GM18951 (cell line): ENCODE results near the gene YPEL4.

ENCODE experiments used
- POLR2A ChIP-seq: IDR thresholded peaks from 4 replicates; pipeline ENCODE4 v1.6.1; 2011; ENCODE audit warnings: mild to moderate bottlenecking; ENCODE audit not compliant: insufficient read length, insufficient read depth; ENCODE audit errors: extremely low read depth
- in situ Hi-C: fragments of 300-500 bp; cut with MboI; formaldehyde crosslinking; loops from one replicate; pipeline ENCODE4 v1.12.0; 2022; ENCODE audit warnings: low sequenced_read_pairs, mixed read lengths, inconsistent platforms; ENCODE audit not compliant: unreplicated experiment

The YPEL4 gene

GRCh38 chr11:57605028-57605420 lies 44.7 kb downstream of the YPEL4 start:
- in situ Hi-C loops = no loop called here
- TF ChIP-seq POLR2A = no peak

GRCh38 chr11:57604296-57605027 lies 45.2 kb downstream of the YPEL4 start:
- TF ChIP-seq POLR2A = no peak

DNA sequence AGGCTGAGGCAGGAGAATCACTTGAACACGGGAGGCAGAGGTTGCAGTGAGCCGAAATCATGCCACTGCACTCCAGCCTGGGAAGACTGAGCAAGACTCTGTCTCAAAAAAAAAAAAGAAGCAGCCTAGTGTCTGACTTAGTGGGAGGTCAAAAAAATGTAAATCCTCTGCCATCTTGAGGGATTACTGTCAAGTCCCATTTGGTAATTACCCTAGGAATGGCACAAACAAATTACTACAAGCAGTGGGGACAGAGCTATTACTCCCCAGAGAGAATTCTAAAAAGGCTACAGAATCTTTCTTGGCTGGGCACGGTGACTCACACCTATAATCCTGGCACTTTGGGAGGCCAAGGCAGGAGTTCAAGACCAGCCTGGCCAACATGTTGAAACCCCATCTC lies 48.4 kb downstream of the YPEL4 start:
- in situ Hi-C loops = no loop called here
- TF ChIP-seq POLR2A = no peak

More at GRCh38 chr11:57604296-57605027, 45.2 kb downstream of the YPEL4 start:
- in situ Hi-C loops = no loop called here

DNA sequence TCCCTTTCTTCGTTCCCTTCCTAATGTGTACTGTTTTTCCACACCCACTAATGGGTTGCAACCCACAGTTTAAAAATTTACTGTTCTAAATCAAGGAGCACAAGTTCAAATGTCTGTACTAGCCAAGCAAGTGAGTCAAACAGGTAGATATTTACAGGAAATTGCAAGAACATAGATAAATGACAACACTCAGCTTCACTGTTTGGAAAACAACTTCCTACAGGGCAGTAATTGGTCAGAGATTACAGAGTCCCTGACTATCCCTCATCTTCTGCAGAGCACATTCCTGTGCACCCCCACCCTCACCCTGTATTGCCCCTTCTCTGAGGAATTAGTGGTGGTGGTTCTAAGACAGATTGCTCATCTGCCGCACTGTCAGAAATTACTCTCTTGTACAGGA lies 50.3 kb downstream of the YPEL4 start:
- no peak for TF ChIP-seq POLR2A
- in situ Hi-C loops = no loop called here

DNA sequence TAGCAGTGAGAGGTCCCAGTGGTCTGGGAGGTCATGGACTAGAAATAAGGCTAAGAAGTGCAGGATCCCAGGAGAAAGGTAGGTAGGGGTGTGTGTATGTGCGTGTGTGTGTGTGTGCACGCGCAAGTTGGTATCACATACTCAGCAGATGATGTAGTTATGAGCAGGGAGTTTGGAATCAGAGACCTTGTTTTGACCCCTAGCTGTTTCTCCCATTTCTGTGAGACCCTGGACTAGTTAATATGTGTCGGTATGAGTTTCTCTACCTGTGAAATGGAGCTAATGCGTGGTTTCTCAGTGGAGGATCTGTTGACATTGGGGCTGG lies 50.9 kb downstream of the YPEL4 start:
- no peak for TF ChIP-seq POLR2A
- in situ Hi-C loops = no loop called here

DNA sequence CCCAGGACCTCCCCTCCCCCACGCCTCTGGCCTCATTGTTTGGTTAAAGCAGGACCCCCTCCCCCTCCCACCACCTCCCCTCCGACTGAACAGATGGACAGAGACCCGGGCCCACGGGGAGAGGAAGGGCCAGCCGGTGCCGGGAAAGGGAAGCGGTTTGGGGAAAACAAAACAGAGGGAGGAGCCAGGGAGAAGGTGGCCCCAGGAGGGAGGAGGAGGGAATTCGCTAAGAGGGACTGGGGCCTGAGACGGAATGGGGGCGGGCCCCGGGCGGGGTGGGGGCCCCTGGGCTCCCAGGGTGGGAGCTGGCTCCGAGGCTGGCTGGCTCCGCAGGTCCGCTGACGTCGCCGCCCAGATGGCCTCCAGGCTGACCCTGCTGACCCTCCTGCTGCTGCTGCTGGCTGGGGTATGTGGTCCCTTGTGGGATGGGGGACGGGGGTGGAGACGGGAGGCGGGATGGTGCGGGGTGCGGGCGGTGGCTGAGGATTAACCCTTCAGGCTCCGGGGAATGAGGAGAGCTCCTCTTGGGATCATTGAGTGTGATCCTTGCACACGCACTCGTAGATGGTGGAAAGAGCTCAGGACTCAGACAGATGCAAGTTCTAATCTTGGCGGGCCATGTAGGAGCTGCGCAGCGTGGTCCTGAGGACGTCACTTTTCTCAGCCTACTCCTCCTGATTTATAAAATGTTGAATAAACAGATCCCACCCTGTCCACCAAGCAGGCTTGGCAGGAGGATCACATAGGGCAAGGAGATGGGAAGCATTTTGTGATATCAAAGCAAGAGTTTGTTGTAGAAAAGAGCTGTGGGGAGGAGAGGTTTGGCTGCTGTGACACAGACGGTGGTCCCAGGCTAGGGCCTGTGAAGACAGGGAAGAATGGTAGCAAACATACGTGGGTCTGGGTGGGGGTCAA lies 51.5 kb downstream of the YPEL4 start:
- TF ChIP-seq POLR2A = no peak
- in situ Hi-C loops = no loop called here

- no peak for TF ChIP-seq POLR2A
- in situ Hi-C loops = no loop called here
These were observed 52.2 kb downstream of the YPEL4 start, which contains the start of gene SERPING1 for GRCh38 chr11:57597461-57597915. Gene SERPING1, plus strand, starts transcription at chr11:57597685. Its CDS starts 586 bp downstream, at chr11:57598271.

DNA sequence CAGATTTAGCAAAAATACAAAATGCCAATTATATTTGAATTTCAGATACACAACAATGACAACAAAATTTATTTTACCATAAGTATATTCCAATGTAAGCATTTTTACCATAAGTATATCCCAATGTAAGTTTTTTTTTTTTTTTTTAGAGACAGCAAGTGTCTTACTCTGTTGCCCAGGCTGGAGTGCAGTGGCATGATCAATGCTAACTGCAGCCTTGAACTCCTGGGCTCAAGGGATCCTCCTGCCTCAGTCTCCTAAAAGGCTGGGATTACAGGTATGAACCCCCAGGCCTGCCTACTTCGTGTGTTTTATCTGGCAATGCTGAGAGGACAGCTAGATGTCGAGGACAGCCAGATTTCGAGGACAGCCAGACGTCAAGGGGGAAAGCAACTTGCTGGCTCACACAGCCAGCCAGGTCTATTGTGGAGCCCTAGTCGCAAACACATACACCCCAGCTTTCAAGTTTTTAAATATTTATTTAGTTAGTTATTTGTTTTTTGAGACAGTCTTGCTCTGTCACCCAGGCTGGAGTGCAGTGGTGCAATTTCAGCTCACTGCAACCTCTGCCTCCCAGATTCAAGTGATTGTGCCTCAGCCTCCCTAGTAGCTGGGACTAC lies 53.3 kb downstream of the YPEL4 start:
- no peak for TF ChIP-seq POLR2A

More for the DNA sequence above, 53.3 kb downstream of the YPEL4 start:
- in situ Hi-C loops = no loop called here
